GM19023 (cell line): ENCODE results near the gene TBX2.

ENCODE experiments used
- ATAC-seq: cut with Tn5 transposase; IDR thresholded peaks from one replicate; pipeline ENCODE4 v1.9.1; 2021; ENCODE audit warnings: mild to moderate bottlenecking, moderate library complexity; ENCODE audit not compliant: unreplicated experiment

TBX2 gene

GRCh38 chr17:61368049-61368831, 31.4 kb upstream of the TBX2 start:
- no peak for ATAC-seq

DNA sequence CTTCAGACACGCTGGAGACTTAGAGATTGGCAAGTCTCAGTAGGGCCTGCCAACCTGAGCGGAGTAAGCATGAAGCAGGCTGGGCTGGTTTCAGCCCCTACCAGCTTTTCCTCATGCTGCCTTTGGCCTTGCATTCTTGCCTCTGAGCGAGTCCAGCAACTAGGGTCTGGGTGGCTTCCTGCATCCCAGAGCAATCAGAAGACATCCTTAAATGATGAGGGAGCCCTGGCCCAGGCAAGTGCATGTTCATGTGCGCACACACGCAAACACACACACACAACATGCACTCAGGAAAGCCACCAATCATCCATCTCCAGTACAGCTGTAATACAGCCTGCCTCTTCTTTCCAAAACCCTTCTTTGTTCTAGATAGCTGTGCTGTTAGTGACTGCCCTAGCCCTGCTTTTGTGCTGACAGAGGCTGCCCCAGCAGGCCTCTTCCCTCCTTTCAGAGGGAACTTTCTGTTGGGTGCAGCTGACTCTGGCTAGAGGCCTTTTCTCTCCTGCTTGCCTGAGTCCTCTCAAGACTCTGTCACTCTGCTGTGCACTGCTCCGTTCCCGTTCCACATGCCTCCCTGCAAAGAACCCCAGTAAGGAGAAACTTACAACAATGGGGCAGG, 30.7 kb upstream of the TBX2 start:
- ATAC-seq: no peak

GRCh38 chr17:61369751-61370150, 29.9 kb upstream of the TBX2 start:
- no peak for ATAC-seq

GRCh38 chr17:61371179-61371578, 28.5 kb upstream of the TBX2 start:
- no peak for ATAC-seq

GRCh38 chr17:61371606-61372005, 28.0 kb upstream of the TBX2 start:
- no peak for ATAC-seq

DNA sequence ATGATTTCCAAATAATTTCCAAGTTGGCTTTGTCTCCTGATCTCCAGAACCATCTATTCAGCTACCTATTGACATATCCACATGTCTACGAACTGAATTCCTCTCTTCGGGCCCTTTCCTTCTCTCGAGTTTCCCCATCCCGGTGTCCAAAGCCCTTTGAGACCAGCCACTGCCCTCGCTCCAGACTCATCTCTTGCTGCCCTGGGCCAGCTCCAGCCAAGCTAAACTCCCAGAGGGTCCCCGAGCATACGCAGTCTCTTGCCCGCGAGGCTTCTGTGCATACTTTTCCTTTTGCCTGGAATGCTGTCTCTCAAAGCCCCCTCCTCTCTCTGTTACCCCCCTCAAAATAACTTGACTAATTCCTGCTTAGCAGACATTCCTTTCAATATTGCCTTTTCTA, 27.2 kb upstream of the TBX2 start:
- ATAC-seq: no peak

GRCh38 chr17:61376931-61377838, 22.5 kb upstream of the TBX2 start:
- ATAC-seq: no peak

DNA sequence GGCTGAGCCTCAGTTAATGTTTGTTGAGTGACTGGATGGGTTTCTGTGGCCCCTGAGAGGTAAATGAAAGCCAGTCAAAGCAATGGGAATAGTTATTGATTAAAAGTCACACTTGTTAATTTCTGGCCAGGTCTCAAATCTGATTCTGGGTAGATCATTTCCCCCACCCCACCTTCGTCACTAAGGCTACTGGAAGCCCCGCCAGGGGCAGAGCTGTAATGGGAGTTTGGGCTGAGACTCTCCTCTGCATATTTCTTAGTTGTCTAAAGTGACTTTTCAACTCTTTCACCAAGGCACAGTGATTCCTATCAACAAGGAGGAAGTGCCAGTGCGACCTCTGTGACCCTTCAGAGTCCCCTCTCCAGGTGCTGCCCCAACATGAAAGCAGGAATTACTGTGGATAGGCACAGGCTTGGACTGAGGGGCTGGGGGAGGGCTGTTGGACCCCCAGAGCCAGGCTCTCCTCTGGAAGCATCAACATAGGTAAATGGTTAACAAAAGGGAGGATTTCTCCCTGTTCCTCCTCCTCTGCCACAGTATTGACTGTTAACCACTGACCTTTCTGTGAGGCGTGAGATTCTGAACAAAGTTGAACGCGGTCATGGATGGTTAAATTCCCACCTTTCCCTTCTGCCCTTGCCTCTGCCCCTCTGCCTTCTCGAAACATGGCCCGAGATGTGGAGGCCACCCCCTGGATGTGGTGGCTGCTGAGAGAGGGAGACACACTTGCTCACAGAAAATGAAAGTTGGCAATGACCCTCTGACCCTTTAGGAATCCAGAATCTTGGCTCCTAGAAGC, 20.8 kb upstream of the TBX2 start:
- no peak for ATAC-seq

DNA sequence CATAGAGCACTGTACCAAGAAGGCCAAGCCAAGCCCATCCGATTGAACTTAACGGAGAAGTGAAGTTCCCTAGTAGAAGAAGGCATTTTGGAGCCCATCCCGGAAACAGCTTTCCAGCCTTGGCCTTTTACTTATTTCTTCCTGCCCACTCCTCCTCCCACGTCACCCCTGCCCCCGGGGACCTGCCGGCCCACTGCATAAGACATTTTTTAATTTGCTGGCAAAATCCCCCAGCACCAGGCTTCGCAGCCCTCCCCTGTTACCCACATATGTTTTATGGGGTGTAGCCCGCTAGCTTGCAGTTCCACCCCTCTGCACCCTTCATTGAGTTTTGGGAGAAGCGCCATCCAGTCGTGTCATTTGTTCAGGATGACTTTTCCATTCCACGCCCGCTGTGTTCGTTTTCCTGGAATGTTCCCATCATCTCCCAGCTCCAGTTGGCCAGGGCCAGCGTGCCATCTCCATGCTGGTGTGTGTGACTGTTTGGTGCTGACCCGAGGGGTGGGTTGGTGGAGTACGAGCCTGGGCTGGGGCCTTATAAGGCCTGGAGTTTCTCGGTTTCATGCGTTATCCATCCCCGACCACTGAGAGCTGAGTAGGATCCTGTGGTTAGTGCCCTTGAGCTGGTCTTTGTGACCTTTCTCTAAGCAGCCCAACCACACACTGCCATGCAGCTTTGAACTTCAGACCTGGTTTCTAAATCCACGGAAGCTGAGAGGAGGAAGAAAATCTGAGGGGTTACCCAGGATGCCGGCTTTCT, 20.0 kb upstream of the TBX2 start:
- ATAC-seq: no peak

GRCh38 chr17:61380217-61380835, 19.3 kb upstream of the TBX2 start:
- ATAC-seq: no peak

DNA sequence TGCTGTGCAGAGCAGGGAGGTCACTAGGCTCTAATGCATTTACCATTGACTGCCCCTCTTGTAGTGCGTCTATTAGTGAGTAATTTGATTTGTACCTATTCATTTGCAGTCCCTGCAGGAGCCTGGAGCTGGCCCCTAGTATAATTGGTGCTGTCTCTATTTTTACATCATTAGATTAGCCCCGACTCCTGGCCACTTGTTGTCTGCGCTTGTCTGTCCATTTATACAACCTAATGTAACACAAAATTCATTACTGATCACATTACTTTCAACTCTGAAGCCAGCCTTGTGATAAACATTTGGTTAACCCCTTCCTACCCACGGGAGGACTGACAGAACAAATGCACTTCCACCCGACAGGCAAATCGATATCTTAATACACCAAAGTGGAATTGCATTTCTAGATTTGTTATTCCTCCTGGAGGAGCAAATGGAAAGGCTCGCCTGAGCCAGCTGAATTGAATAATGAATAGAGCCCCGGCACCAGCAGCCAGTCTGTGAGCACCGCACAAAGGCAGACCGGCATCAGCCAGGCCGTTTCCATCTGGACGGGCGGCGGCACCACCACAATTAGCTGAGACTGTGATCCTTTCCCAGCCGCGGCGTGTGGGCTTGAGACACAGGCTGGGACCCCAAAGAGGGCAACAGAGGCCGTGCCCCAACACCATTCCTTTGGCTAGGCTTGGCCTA, 18.7 kb upstream of the TBX2 start:
- no peak for ATAC-seq

- ATAC-seq: no peak
These were observed 18.1 kb upstream of the TBX2 start for GRCh38 chr17:61381537-61381936.

GRCh38 chr17:61382796-61383688, 16.6 kb upstream of the TBX2 start:
- no peak for ATAC-seq

DNA sequence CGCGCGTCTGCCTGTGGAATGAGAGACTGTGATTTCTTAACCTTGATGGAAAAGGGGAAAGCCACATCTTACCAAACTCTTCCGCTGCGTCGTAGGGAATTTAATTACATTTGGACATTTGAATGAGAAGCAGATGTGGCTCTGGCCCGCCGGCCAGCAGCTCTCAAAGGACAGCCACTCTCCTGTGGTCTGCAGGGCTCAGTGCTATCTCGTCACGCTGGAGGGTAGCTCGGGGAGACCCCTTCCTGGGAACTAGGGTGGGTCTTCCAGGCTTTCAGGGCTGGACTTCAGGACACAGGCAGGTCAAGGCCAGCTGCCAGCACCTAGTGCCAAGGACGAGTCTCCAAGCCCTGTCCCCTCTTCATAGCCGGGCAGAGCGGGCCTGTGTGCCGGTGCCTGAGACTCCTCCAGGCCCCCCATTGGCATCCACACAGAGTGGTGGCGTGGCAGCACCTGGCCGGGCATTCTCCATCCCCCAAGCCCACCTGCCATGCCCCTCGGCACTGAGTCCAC, 15.9 kb upstream of the TBX2 start:
- ATAC-seq: no peak

DNA sequence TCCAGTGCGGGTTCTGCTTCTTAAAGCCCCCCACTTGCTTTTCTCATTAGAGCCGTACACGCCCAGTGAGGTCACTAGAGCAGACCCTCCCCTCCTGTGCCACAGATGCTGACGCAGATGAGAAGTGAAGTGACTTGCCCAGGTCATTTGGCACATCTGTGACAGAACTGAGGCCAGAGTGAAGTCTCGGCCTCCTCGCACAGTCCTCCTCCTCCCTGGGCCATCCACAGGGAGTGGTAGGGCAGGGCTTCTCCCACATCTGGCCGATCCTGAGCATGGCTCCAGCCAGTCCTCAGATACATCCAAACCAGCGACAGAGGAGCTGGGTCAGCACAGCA, 15.3 kb upstream of the TBX2 start:
- ATAC-seq: no peak

DNA sequence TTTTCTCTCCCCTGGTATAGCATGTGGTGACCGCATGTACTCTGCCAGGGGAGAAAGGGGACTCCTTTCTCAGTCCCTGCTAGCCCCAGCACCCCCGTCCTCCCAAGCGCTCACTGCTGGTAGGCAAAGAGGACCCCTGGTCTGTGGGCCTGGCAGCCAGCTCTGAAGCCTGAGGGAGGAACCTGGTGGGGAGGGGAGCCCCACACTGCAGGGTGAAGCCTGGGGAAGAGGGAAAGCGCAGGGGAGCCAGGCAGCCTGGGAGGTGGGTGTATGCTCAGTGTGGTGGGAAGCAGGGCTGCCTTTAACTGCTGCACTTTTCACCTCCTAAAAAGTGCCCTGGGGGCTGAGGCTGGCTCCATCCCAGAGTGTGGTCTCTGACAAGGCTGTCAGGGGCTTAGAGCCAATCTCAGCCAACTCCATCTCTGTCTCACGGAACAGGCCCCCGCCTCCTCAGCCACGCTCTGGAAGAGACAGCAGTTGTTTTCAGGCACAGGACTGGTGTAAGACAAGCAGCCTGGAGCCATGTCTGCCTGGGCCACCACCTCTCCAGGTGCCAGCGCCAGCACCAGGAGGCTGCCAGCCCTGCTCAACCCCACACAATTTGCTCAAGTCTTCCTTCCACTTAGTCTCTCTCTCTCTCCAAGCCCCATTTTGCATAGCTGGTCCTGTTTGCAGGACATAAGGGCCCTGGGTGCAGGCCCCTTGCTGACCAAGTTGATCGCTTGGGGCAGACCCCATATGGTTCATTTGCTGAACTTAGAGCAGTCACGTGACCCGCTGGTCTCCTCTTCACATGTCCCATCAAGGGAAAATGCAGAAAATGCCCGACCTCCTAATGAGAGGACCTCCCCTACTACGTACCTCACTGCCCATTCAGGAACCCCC, 14.7 kb upstream of the TBX2 start:
- no peak for ATAC-seq
